Fibroblast of pulmonary artery (primary cell): ENCODE results near the gene ZFP36L1.
A peak's percentile ranks its signal among the peaks of the same experiment; 100 is the strongest.

Experiments
- DNase-seq: peaks from one replicate; pipeline ENCODE4 v3.0.0-alpha.2; 2010; ENCODE audit warnings: low read depth
- H3K4me3 ChIP-seq: replicated peaks from 2 replicates; pipeline ENCODE4 v1.5.1; 2011; ENCODE audit warnings: low read depth, mild to moderate bottlenecking, control low read depth, low read length, moderate library complexity
- CTCF ChIP-seq: IDR thresholded peaks from 2 replicates; pipeline ENCODE4 v1.5.1; 2011; ENCODE audit warnings: mild to moderate bottlenecking, control low read depth, low read length, inconsistent platforms; ENCODE audit errors: missing control alignments

The ZFP36L1 gene

GRCh38 chr14:68806526-68807147 lies 13.8 kb upstream of the ZFP36L1 start:
- DNase-seq = no peak
- H3K4me3 ChIP-seq = no peak overlapping the region
- TF ChIP-seq CTCF = no peak

GRCh38 chr14:68805414-68805813 lies 12.5 kb upstream of the ZFP36L1 start:
- no peak for TF ChIP-seq CTCF
- DNase-seq = no peak
- no peak overlapping the region for H3K4me3 ChIP-seq

GRCh38 chr14:68801631-68802030 lies 8.8 kb upstream of the ZFP36L1 start:
- no peak for DNase-seq
- H3K4me3 ChIP-seq = no peak overlapping the region
- TF ChIP-seq CTCF = no peak

GRCh38 chr14:68800953-68801352 lies 8.1 kb upstream of the ZFP36L1 start:
- H3K4me3 ChIP-seq = no peak overlapping the region
- no peak for TF ChIP-seq CTCF
- no peak for DNase-seq

- no peak overlapping the region for H3K4me3 ChIP-seq
- TF ChIP-seq CTCF = no peak
- peak; percentile 38 for DNase-seq
Measured at GRCh38 chr14:68800390-68800789, 7.5 kb upstream of the ZFP36L1 start.

- no peak for TF ChIP-seq CTCF
- H3K4me3 ChIP-seq = no peak overlapping the region
- no peak for DNase-seq
Measured at GRCh38 chr14:68798621-68799020, 5.8 kb upstream of the ZFP36L1 start.

- no peak overlapping the region for H3K4me3 ChIP-seq
- TF ChIP-seq CTCF = no peak
- DNase-seq = no peak
Measured at GRCh38 chr14:68797121-68797670, 4.3 kb upstream of the ZFP36L1 start.
